ENCODE data around the gene SPATS2.

Gene SPATS2

GRCh38 chr12:49465132-49465531, 97.9 kb downstream of the SPATS2 start:
- TF ChIP-seq CTCF (IDR thresholded peaks at IDR 0.05; ENCODE audit: borderline replicate concordance, control extremely low read depth, extremely low read depth, insufficient read depth, missing control alignments): no peak
- in situ Hi-C loops (cut with MboI; ENCODE audit: low sequenced_read_pairs, unreplicated experiment): no loop called here

GRCh38 chr12:49470986-49471385, 103.7 kb downstream of the SPATS2 start:
- in situ Hi-C loops (cut with MboI; ENCODE audit: low sequenced_read_pairs, unreplicated experiment): no loop called here
- no peak for DNase-seq (ENCODE audit: low spot score)
- TF ChIP-seq CTCF (IDR thresholded peaks at IDR 0.05; ENCODE audit: borderline replicate concordance, control extremely low read depth, extremely low read depth, insufficient read depth, missing control alignments): no peak

More at GRCh38 chr12:49465132-49465531, 97.9 kb downstream of the SPATS2 start:
- DNase-seq (ENCODE audit: low spot score): no peak

GRCh38 chr12:49471557-49471956, 104.3 kb downstream of the SPATS2 start:
- TF ChIP-seq CTCF (IDR thresholded peaks at IDR 0.05; ENCODE audit: borderline replicate concordance, control extremely low read depth, extremely low read depth, insufficient read depth, missing control alignments): no peak
- DNase-seq (ENCODE audit: low spot score): no peak
- in situ Hi-C loops (cut with MboI; ENCODE audit: low sequenced_read_pairs, unreplicated experiment): no loop called here

GRCh38 chr12:49476091-49476490, 108.8 kb downstream of the SPATS2 start:
- no peak for TF ChIP-seq CTCF (IDR thresholded peaks at IDR 0.05; ENCODE audit: borderline replicate concordance, control extremely low read depth, extremely low read depth, insufficient read depth, missing control alignments)
- in situ Hi-C loops (cut with MboI; ENCODE audit: low sequenced_read_pairs, unreplicated experiment): no loop called here
- DNase-seq (ENCODE audit: low spot score): no peak

GRCh38 chr12:49478949-49479664, 111.8 kb downstream of the SPATS2 start:
- DNase-seq (ENCODE audit: low spot score): no peak
- in situ Hi-C loops (cut with MboI; ENCODE audit: low sequenced_read_pairs, unreplicated experiment): no loop called here
- TF ChIP-seq CTCF (IDR thresholded peaks at IDR 0.05; ENCODE audit: borderline replicate concordance, control extremely low read depth, extremely low read depth, insufficient read depth, missing control alignments): no peak

GRCh38 chr12:49482095-49483051, 115.1 kb downstream of the SPATS2 start:
- in situ Hi-C loops (cut with MboI; ENCODE audit: low sequenced_read_pairs, unreplicated experiment): no loop called here
- no peak for DNase-seq (ENCODE audit: low spot score)
- no peak for TF ChIP-seq CTCF (IDR thresholded peaks at IDR 0.05; ENCODE audit: borderline replicate concordance, control extremely low read depth, extremely low read depth, insufficient read depth, missing control alignments)
